Ectodermal cell (in vitro differentiated cells): ENCODE data around the gene TXNIP.

Experiments used
- H3K27ac ChIP-seq: 2 replicates; pipeline ENCODE4 v1.7.0; 2013; ENCODE audit warnings: mild to moderate bottlenecking, low read depth, low read length; ENCODE audit not compliant: insufficient read depth, poor library complexity, severe bottlenecking
- H3K27me3 ChIP-seq: 2 replicates; pipeline ENCODE4 v1.7.0; 2013; ENCODE audit warnings: mild to moderate bottlenecking, low read length; ENCODE audit not compliant: insufficient read depth, control insufficient read depth, poor library complexity, severe bottlenecking
- H3K36me3 ChIP-seq: one replicate; pipeline ENCODE4 v1.7.0; 2013; ENCODE audit warnings: low read length; ENCODE audit not compliant: control insufficient read depth, insufficient read depth
- H3K4me1 ChIP-seq: one replicate; pipeline ENCODE4 v1.7.0; 2013; ENCODE audit warnings: low read length; ENCODE audit not compliant: control insufficient read depth, insufficient read depth
- H3K4me3 ChIP-seq: 2 replicates; pipeline ENCODE4 v1.7.0; 2013; ENCODE audit warnings: low read depth, low read length, control low read depth; ENCODE audit not compliant: insufficient read depth
- H3K9me3 ChIP-seq: 2 replicates; pipeline ENCODE4 v1.7.0; 2013; ENCODE audit warnings: mild to moderate bottlenecking, low read length, moderate library complexity; ENCODE audit not compliant: control insufficient read depth
- WGBS, 2 experiments: methylation state at CpG; one replicate each; pipeline ENCODE4 v1.1.7; 2013; ENCODE audit warnings: missing lambda C conversion rate in 2 of 2; 5-methylcytosine and 5-hydroxymethylcytosine counted together

TXNIP gene

GRCh38 chr1:145977486-145978470 is 18.6 kb downstream of the TXNIP start:
- peaks cover 24% of the 10 kb centered on the region for H3K4me1 ChIP-seq
- H3K4me3 ChIP-seq = no peak overlapping the region
- no peaks in the 10 kb centered on the region for H3K36me3 ChIP-seq
- no peak overlapping the region for H3K27ac ChIP-seq
- H3K27me3 ChIP-seq = no peaks in the 10 kb centered on the region
- H3K9me3 ChIP-seq = no peaks in the 10 kb centered on the region
- WGBS, 2 experiments = 26 to 31% methylated on average over 7 to 9 of the region's 9 CpGs

- Histone ChIP-seq H3K4me1 (peaks cover 24% of the 10 kb centered on the region), H3K27me3 (no peaks in the 10 kb centered on the region), H3K36me3 (no peaks in the 10 kb centered on the region), H3K9me3 (no peaks in the 10 kb centered on the region), H3K27ac (no peak overlapping the region), H3K4me3 (no peak overlapping the region)
- WGBS, 2 experiments = 78 to 79% methylated on average over 5 of the region's 5 CpGs
Observed at GRCh38 chr1:145977016-145977415, 19.4 kb downstream of the TXNIP start.

- WGBS, 2 experiments = 90 to 93% methylated on average over 4 of the region's 4 CpGs
- Histone ChIP-seq H3K9me3 (no peaks in the 10 kb centered on the region), H3K27me3 (no peaks in the 10 kb centered on the region), H3K4me1 (peaks cover 23% of the 10 kb centered on the region), H3K27ac (no peak overlapping the region), H3K4me3 (no peak overlapping the region), H3K36me3 (no peaks in the 10 kb centered on the region)
Observed at GRCh38 chr1:145975216-145975615, 21.2 kb downstream of the TXNIP start.

GRCh38 chr1:145974721-145975120 is 21.7 kb downstream of the TXNIP start:
- Histone ChIP-seq H3K36me3 (no peaks in the 10 kb centered on the region), H3K27ac (no peak overlapping the region), H3K4me3 (no peak overlapping the region), H3K9me3 (no peaks in the 10 kb centered on the region), H3K4me1 (peaks cover 18% of the 10 kb centered on the region), H3K27me3 (no peaks in the 10 kb centered on the region)
- 94 to 95% methylated on average over 7 of the region's 7 CpGs for WGBS, 2 experiments

GRCh38 chr1:145972580-145972979 is 23.8 kb downstream of the TXNIP start:
- H3K27ac ChIP-seq = no peak overlapping the region
- peaks cover 2% of the 10 kb centered on the region for H3K4me1 ChIP-seq
- WGBS, 2 experiments = 91 to 92% methylated on average over 7 of the region's 7 CpGs
- H3K36me3 ChIP-seq = no peaks in the 10 kb centered on the region
- no peaks in the 10 kb centered on the region for H3K9me3 ChIP-seq
- H3K4me3 ChIP-seq = no peak overlapping the region
- no peaks in the 10 kb centered on the region for H3K27me3 ChIP-seq

GRCh38 chr1:145967288-145967687 is 29.1 kb downstream of the TXNIP start:
- H3K4me1 ChIP-seq = peaks cover 11% of the 10 kb centered on the region
- H3K4me3 ChIP-seq = no peak overlapping the region
- H3K9me3 ChIP-seq = no peaks in the 10 kb centered on the region
- H3K27me3 ChIP-seq = peaks cover 20% of the 10 kb centered on the region
- 95 to 96% methylated on average over 2 of the region's 2 CpGs for WGBS, 2 experiments
- H3K27ac ChIP-seq = no peak overlapping the region
- H3K36me3 ChIP-seq = no peaks in the 10 kb centered on the region

- H3K4me3 ChIP-seq = peak overlapping the region; percentile 70
- no peaks in the 10 kb centered on the region for H3K36me3 ChIP-seq
- WGBS, 2 experiments = 27 to 31% methylated on average over 4 to 5 of the region's 5 CpGs
- peaks cover 40% of the 10 kb centered on the region for H3K27me3 ChIP-seq
- H3K9me3 ChIP-seq = no peaks in the 10 kb centered on the region
- no peak overlapping the region for H3K27ac ChIP-seq
- peaks cover 25% of the 10 kb centered on the region for H3K4me1 ChIP-seq
Observed at GRCh38 chr1:145965119-145965744, 31.1 kb downstream of the TXNIP start.

- Histone ChIP-seq H3K27me3 (peaks cover 48% of the 10 kb centered on the region), H3K4me1 (peaks cover 25% of the 10 kb centered on the region), H3K4me3 (peak within 1 kb of the TSS; percentile 70), H3K36me3 (no peaks in the 10 kb centered on the region), H3K27ac (no peak within 1 kb of the TSS), H3K9me3 (no peaks in the 10 kb centered on the region)
- 2% methylated on average over 37 of the region's 37 CpGs for WGBS, 2 experiments
Observed at GRCh38 chr1:145964328-145965118, 31.9 kb downstream of the TXNIP start, which contains the start of the genes ANKRD34A and POLR3GL. ANKRD34A (minus strand) TSS chr1:145964575; CDS start chr1:145961759, 2,816 bp downstream. POLR3GL (plus strand) TSS chr1:145964690; CDS start chr1:145974866, 10,176 bp downstream.

- peaks cover 58% of the 10 kb centered on the region for H3K27me3 ChIP-seq
- no peak overlapping the region for H3K27ac ChIP-seq
- peaks cover 25% of the 10 kb centered on the region for H3K4me1 ChIP-seq
- H3K9me3 ChIP-seq = no peaks in the 10 kb centered on the region
- no peaks in the 10 kb centered on the region for H3K36me3 ChIP-seq
- H3K4me3 ChIP-seq = peak overlapping the region; percentile 70
- 63 to 73% methylated on average over 5 of the region's 5 CpGs for WGBS, 2 experiments
Observed at GRCh38 chr1:145963265-145964019, 32.9 kb downstream of the TXNIP start.
